Liver (tissue), 3 donors: ENCODE data around the gene ACTR2.

Experiments
- CTCF ChIP-seq: fragments of 150-350 bp; IDR thresholded peaks from 2 replicates; pipeline ENCODE4 v1.5.1; 2017; ENCODE audit warnings: improper control_type of control experiment, low read depth, low read length; ENCODE audit not compliant: missing input control
- MAX ChIP-seq: IDR thresholded peaks from 2 replicates; pipeline ENCODE4 v1.6.1; 2016; ENCODE audit warnings: antibody characterized with exemption
- TF ChIP-seq, protein P1 (sequence below): IDR thresholded peaks from 2 replicates; pipeline ENCODE4 v1.6.1; 2016; ENCODE audit warnings: antibody characterized with exemption
- donor health status: healthy.
- donor health status: healthy.

- TF ChIP-seq MAX (no peak), CTCF (no peak)
- TF ChIP-seq, protein P1, sequence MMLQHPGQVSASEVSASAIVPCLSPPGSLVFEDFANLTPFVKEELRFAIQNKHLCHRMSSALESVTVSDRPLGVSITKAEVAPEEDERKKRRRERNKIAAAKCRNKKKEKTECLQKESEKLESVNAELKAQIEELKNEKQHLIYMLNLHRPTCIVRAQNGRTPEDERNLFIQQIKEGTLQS: no peak
Observed at GRCh38 chr2:65313954-65314256, 86.3 kb downstream of the ACTR2 start.
